ENCODE results near the gene RNU6-1.

- TF ChIP-seq EZH2 (IDR thresholded peaks at IDR 0.05; ENCODE audit: insufficient read depth, poor library complexity, severe bottlenecking) (peak; percentile 90), EZH2phosphoT487 (IDR thresholded peaks at IDR 0.05; ENCODE audit: insufficient read depth, low read depth) (no peak)
Measured at GRCh38 chr15:67833710-67834511, 5.9 kb downstream of the RNU6-1 start.
